ENCODE measurements around the gene NGEF.
A peak's percentile ranks its signal among the peaks of the same experiment; 100 is the strongest.

NGEF gene

GRCh38 chr2:232967474-232967873 lies 45.6 kb downstream of the NGEF start:
- no peak for DNase-seq (ENCODE audit: low spot score)

GRCh38 chr2:232966122-232966521 lies 46.9 kb downstream of the NGEF start:
- DNase-seq (ENCODE audit: low spot score), result no peak

GRCh38 chr2:232963913-232964312 lies 49.1 kb downstream of the NGEF start:
- DNase-seq (ENCODE audit: low spot score), result no peak

- peak; percentile 35 for DNase-seq (ENCODE audit: low spot score)
Observed at GRCh38 chr2:232960862-232961261, 52.2 kb downstream of the NGEF start.

- DNase-seq (ENCODE audit: low spot score), result no peak
Observed at GRCh38 chr2:232959139-232959538, 53.9 kb downstream of the NGEF start.

GRCh38 chr2:232957657-232958090 lies 55.4 kb downstream of the NGEF start:
- peak; percentile 31 for DNase-seq (ENCODE audit: low spot score)

- no peak for DNase-seq (ENCODE audit: low spot score)
Observed at GRCh38 chr2:232955856-232956255, 57.2 kb downstream of the NGEF start.

- no peak for DNase-seq (ENCODE audit: low spot score)
Observed at GRCh38 chr2:232954691-232955090, 58.4 kb downstream of the NGEF start.

- DNase-seq (ENCODE audit: low spot score), result peak; percentile 28
Observed at GRCh38 chr2:232951891-232952290, 61.2 kb downstream of the NGEF start.

GRCh38 chr2:232951181-232951580 lies 61.9 kb downstream of the NGEF start:
- DNase-seq (ENCODE audit: low spot score), result no peak

- DNase-seq (ENCODE audit: low spot score), result no peak
Observed at GRCh38 chr2:232950751-232951150, 62.3 kb downstream of the NGEF start.

- DNase-seq (ENCODE audit: low spot score), result no peak
Observed at GRCh38 chr2:232949016-232949415, 64.0 kb downstream of the NGEF start.

- no peak for DNase-seq (ENCODE audit: low spot score)
Observed at GRCh38 chr2:232942831-232943230, 70.2 kb downstream of the NGEF start.

- DNase-seq (ENCODE audit: low spot score), result peak; percentile 50
Observed at GRCh38 chr2:232941912-232942594, 71.0 kb downstream of the NGEF start.

GRCh38 chr2:232941400-232941799 lies 71.7 kb downstream of the NGEF start:
- DNase-seq (ENCODE audit: low spot score), result no peak

- DNase-seq (ENCODE audit: low spot score), result no peak
Observed at GRCh38 chr2:232940724-232941123, 72.3 kb downstream of the NGEF start.

- DNase-seq (ENCODE audit: low spot score), result peak; percentile 81
Observed at GRCh38 chr2:232937278-232937906, 75.7 kb downstream of the NGEF start.

GRCh38 chr2:232931636-232932035 lies 81.4 kb downstream of the NGEF start:
- DNase-seq (ENCODE audit: low spot score), result no peak

- DNase-seq (ENCODE audit: low spot score), result no peak
Observed at GRCh38 chr2:232930059-232930400, 83.0 kb downstream of the NGEF start.

GRCh38 chr2:232929303-232930058 lies 83.6 kb downstream of the NGEF start:
- no peak for DNase-seq (ENCODE audit: low spot score)

- DNase-seq (ENCODE audit: low spot score), result no peak
Observed at GRCh38 chr2:232928551-232929302, 84.3 kb downstream of the NGEF start.

- no peak for DNase-seq (ENCODE audit: low spot score)
Observed at GRCh38 chr2:232927793-232928550, 85.1 kb downstream of the NGEF start.
